Caco-2 (cell line): Measurements from ENCODE around the gene EXOC1. TPM values are rescaled to one million over a fixed set of nuclear protein-coding genes. Genes with fewer than 3 reads are reported as not detected.

Source experiments
- BruUV-seq: library from RNA; stranded (reverse); fragments of 400-500 nt; replicated peaks from 2 replicates; lab custom pipeline; 2021; lab: Mats Ljungman, UMichigan
- CTCF ChIA-PET: fragments of 300-600 bp; sonication (Branson Sonifier 250); formaldehyde crosslinking; loops from one replicate; lab custom pipeline; 2022; ENCODE audit warnings: antibody characterized with exemption; lab: Charles Lee
- POLR2A ChIA-PET: fragments of 300-600 bp; sonication (Branson Sonifier 250); formaldehyde crosslinking; loops from one replicate; lab custom pipeline; 2022; ENCODE audit warnings: antibody characterized with exemption; lab: Charles Lee
- DNase-seq, 2 experiments: peaks; one replicate each; pipeline versions ENCODE4 v3.0.0 to v3.0.0-alpha.2; 2020 to 2022
- H3K27me3 ChIP-seq: replicated peaks from 2 replicates; pipeline ENCODE4 v1.6.0; 2011; ENCODE audit warnings: low read length; ENCODE audit not compliant: control insufficient read depth, insufficient read depth
- H3K36me3 ChIP-seq: 2 replicates; pipeline ENCODE4 v1.5.1; 2011; ENCODE audit warnings: low read length; ENCODE audit not compliant: control insufficient read depth, insufficient read depth
- H3K4me1 ChIP-seq: fragments of 250-450 bp; sonication (Bioruptor Pico); 2 replicates; pipeline ENCODE4 v1.5.1; 2020; ENCODE audit warnings: mild to moderate bottlenecking
- H3K4me3 ChIP-seq: 2 replicates; pipeline ENCODE4 v1.5.1; 2011; ENCODE audit warnings: low read depth, mild to moderate bottlenecking, control low read depth, low read length
- H3K9me3 ChIP-seq: fragments of 250-450 bp; sonication (Bioruptor Pico); 2 replicates; pipeline ENCODE4 v1.5.1; 2020; ENCODE audit warnings: mild to moderate bottlenecking, moderate library complexity
- H3K27ac Mint-ChIP-seq: one replicate; pipeline ENCODE4 v1.8.0; 2022; ENCODE audit warnings: mixed read lengths; ENCODE audit not compliant: unreplicated experiment
- H3K27me3 Mint-ChIP-seq: one replicate; pipeline ENCODE4 v1.8.0; 2022; ENCODE audit warnings: mixed read lengths; ENCODE audit not compliant: insufficient read depth, unreplicated experiment
- H3K36me3 Mint-ChIP-seq: one replicate; pipeline ENCODE4 v1.8.0; 2022; ENCODE audit warnings: mild to moderate bottlenecking, mixed read lengths; ENCODE audit not compliant: insufficient read depth, unreplicated experiment
- H3K4me1 Mint-ChIP-seq: one replicate; pipeline ENCODE4 v1.8.0; 2022; ENCODE audit warnings: low read depth, mixed read lengths; ENCODE audit not compliant: unreplicated experiment
- H3K4me3 Mint-ChIP-seq: one replicate; pipeline ENCODE4 v1.8.0; 2022; ENCODE audit warnings: mild to moderate bottlenecking, moderate library complexity, mixed read lengths; ENCODE audit not compliant: unreplicated experiment
- H3K9me3 Mint-ChIP-seq: one replicate; pipeline ENCODE4 v1.8.0; 2022; ENCODE audit warnings: mixed read lengths; ENCODE audit not compliant: unreplicated experiment
- CTCF ChIP-seq, 2 experiments: fragments of 200-600 bp in 1 of 2; IDR thresholded peaks; 1 replicate in 1 of 2; 2 replicates in 1 of 2; pipeline versions ENCODE4 v1.5.1 to v1.8.0; 2011 to 2022; ENCODE audit warnings: antibody characterized with exemption in 1 of 2, control low read depth in 1 of 2, inconsistent platforms in 1 of 2, low read depth in 1 of 2, low read length in 1 of 2, mild to moderate bottlenecking in 1 of 2, moderate library complexity in 1 of 2; ENCODE audit not compliant: insufficient read depth in 1 of 2, severe bottlenecking in 1 of 2, unreplicated experiment in 1 of 2
- intact Hi-C: fragments of 100-400 bp; cut with micrococcal nuclease; formaldehyde crosslinking; loops from one replicate; pipeline ENCODE4 v1.10.0; 2022; ENCODE audit not compliant: unreplicated experiment
- total RNA-seq: library from RNA; stranded (reverse); gene quantifications from 2 replicates; pipeline ENCODE4 v1.2.3, GENCODE V29; 2022

EXOC1 gene
- total RNA-seq, 1 experiment from 2014 or later = 19.9 TPM

GRCh38 chr4:55837903-55838302 is 15.5 kb upstream of the EXOC1 start:
- Histone ChIP-seq H3K4me1 (0 out of 2 replicates have a peak, but pooled peaks cover 4% of the 10 kb centered on the region), H3K4me3 (no peak overlapping the region), H3K9me3 (no peaks in the 10 kb centered on the region), H3K27me3 (no peaks in the 10 kb centered on the region), H3K36me3 (no peaks in the 10 kb centered on the region)
- Mint-ChIP-seq H3K4me3 (no peak overlapping the region), H3K27me3 (peaks cover 5% of the 10 kb centered on the region), H3K36me3 (no peaks in the 10 kb centered on the region), H3K27ac (no peak overlapping the region), H3K9me3 (peaks cover 12% of the 10 kb centered on the region), H3K4me1 (no peaks in the 10 kb centered on the region)
- POLR2A ChIA-PET = no interaction called here
- no peak for TF ChIP-seq CTCF (IDR thresholded peaks at IDR 0.05; ENCODE audit: insufficient read depth in 1 of 2, low read depth in 1 of 2, low read length in 1 of 2, severe bottlenecking in 1 of 2, unreplicated experiment in 1 of 2)
- CTCF ChIA-PET = no interaction called here
- no TSS peak for BruUV-seq
- no peak for DNase-seq
- intact Hi-C loops = no loop called here

- intact Hi-C loops = no loop called here
- no peak overlapping the region for H3K4me3 ChIP-seq
- H3K27me3 Mint-ChIP-seq = peaks cover 4% of the 10 kb centered on the region
- no peaks in the 10 kb centered on the region for H3K36me3 ChIP-seq
- H3K4me3 Mint-ChIP-seq = no peak overlapping the region
- ChIA-PET POLR2A (no interaction called here), CTCF (no interaction called here)
- H3K9me3 ChIP-seq = no peaks in the 10 kb centered on the region
- no peaks in the 10 kb centered on the region for H3K4me1 Mint-ChIP-seq
- no peaks in the 10 kb centered on the region for H3K36me3 Mint-ChIP-seq
- no peak overlapping the region for H3K27ac Mint-ChIP-seq
- no TSS peak for BruUV-seq
- H3K27me3 ChIP-seq = no peaks in the 10 kb centered on the region
- H3K9me3 Mint-ChIP-seq = peaks cover 12% of the 10 kb centered on the region
- TF ChIP-seq CTCF (IDR thresholded peaks at IDR 0.05; ENCODE audit: insufficient read depth in 1 of 2, low read depth in 1 of 2, low read length in 1 of 2, severe bottlenecking in 1 of 2, unreplicated experiment in 1 of 2) = no peak
- H3K4me1 ChIP-seq = 0 out of 2 replicates have a peak, but pooled peaks cover 4% of the 10 kb centered on the region
- no peak for DNase-seq
Observed at GRCh38 chr4:55838356-55838755, 15.1 kb upstream of the EXOC1 start.

DNA sequence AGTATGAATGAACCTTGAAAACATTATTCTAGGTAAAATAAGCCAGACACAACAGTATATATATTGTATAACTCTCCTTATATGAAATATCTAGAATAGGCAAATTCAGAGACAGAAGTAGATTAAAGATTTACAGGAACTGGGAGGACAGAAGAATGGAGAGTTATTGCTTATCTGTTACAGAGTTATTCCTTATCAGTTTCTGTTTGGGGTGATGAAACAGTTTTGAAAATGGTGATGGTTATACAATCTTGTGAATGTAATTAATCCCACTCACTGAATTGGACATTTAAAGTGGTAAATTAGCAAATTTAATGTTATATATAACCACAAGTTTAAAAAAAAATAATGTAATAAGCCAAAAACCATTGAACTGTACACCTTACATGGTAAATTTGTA is 14.5 kb upstream of the EXOC1 start:
- BruUV-seq = no TSS peak
- H3K9me3 ChIP-seq = no peaks in the 10 kb centered on the region
- Mint-ChIP-seq H3K4me3 (no peak overlapping the region), H3K27ac (no peak overlapping the region), H3K27me3 (no peaks in the 10 kb centered on the region), H3K9me3 (peaks cover 12% of the 10 kb centered on the region), H3K36me3 (no peaks in the 10 kb centered on the region), H3K4me1 (no peaks in the 10 kb centered on the region)
- H3K36me3 ChIP-seq = no peaks in the 10 kb centered on the region
- H3K27me3 ChIP-seq = no peaks in the 10 kb centered on the region
- intact Hi-C loops = no loop called here
- DNase-seq = no peak
- ChIA-PET POLR2A (no interaction called here), CTCF (no interaction called here)
- no peak for TF ChIP-seq CTCF (IDR thresholded peaks at IDR 0.05; ENCODE audit: insufficient read depth in 1 of 2, low read depth in 1 of 2, low read length in 1 of 2, severe bottlenecking in 1 of 2, unreplicated experiment in 1 of 2)
- 0 out of 2 replicates have a peak, but pooled peaks cover 4% of the 10 kb centered on the region for H3K4me1 ChIP-seq
- no peak overlapping the region for H3K4me3 ChIP-seq
